Measurements from ENCODE around the gene UBE2Z.

GRCh38 chr17:48905987-48906515, 2.2 kb upstream of the UBE2Z start:
- TF ChIP-seq EP300 (IDR thresholded peaks at IDR 0.05; ENCODE audit: borderline replicate concordance) = no peak
- no peak for TF ChIP-seq TAF1 (IDR thresholded peaks at IDR 0.05; ENCODE audit: low read depth)
- TF ChIP-seq, protein P1, sequence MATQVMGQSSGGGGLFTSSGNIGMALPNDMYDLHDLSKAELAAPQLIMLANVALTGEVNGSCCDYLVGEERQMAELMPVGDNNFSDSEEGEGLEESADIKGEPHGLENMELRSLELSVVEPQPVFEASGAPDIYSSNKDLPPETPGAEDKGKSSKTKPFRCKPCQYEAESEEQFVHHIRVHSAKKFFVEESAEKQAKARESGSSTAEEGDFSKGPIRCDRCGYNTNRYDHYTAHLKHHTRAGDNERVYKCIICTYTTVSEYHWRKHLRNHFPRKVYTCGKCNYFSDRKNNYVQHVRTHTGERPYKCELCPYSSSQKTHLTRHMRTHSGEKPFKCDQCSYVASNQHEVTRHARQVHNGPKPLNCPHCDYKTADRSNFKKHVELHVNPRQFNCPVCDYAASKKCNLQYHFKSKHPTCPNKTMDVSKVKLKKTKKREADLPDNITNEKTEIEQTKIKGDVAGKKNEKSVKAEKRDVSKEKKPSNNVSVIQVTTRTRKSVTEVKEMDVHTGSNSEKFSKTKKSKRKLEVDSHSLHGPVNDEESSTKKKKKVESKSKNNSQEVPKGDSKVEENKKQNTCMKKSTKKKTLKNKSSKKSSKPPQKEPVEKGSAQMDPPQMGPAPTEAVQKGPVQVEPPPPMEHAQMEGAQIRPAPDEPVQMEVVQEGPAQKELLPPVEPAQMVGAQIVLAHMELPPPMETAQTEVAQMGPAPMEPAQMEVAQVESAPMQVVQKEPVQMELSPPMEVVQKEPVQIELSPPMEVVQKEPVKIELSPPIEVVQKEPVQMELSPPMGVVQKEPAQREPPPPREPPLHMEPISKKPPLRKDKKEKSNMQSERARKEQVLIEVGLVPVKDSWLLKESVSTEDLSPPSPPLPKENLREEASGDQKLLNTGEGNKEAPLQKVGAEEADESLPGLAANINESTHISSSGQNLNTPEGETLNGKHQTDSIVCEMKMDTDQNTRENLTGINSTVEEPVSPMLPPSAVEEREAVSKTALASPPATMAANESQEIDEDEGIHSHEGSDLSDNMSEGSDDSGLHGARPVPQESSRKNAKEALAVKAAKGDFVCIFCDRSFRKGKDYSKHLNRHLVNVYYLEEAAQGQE (IDR thresholded peaks at IDR 0.05; ENCODE audit: low read depth) = no peak
- TF ChIP-seq CEBPB (IDR thresholded peaks at IDR 0.05) = no peak; the same call in 1 of the 2 replicates
- TF ChIP-seq TEAD4 (IDR thresholded peaks at IDR 0.05) = no peak
- no peak for TF ChIP-seq USF1 (IDR thresholded peaks at IDR 0.05)
- no peak for TF ChIP-seq RAD21 (IDR thresholded peaks at IDR 0.05; ENCODE audit: low read depth)
- no peak for TF ChIP-seq FOXM1 (IDR thresholded peaks at IDR 0.05; ENCODE audit: borderline replicate concordance, low read depth)

Data from Ishikawa (cell line).